MM.1S (cell line): ENCODE results near the gene PPIF.

Experiments used
- EZH2 ChIP-seq: fragments of 300-600 bp; sonication (generic); optimal IDR thresholded peaks from 2 replicates; pipeline ENCODE3; 2017; ENCODE audit warnings: low read depth, mild to moderate bottlenecking, antibody characterized with exemption, low read length, mixed read lengths
- TF ChIP-seq, protein P1 (sequence below): fragments of 300-600 bp; sonication (generic); IDR thresholded peaks from 2 replicates; pipeline ENCODE4 v1.5.1; 2016; ENCODE audit warnings: antibody characterized with exemption, low read length, mixed read lengths

DNA sequence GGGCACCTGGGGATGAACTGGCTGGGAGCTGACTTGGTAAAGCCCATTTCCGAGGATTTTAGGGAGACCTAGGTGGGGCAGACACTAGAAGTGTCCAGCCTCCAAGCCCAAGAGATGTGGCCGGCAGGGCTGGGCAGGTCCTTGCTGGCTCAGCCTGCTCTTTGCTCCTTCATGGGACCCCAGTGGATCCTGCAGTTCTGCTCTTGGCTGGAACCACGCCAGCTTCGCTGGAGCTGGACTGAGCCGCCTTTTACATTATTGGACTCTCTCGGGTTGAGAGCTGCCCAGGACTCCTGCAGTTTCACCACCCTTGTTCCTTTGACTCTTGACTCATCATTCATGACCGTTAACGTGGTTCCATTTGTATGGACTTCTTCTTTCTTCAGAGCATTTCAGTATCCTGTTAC is 5.7 kb downstream of the PPIF start:
- TF ChIP-seq, protein P1, sequence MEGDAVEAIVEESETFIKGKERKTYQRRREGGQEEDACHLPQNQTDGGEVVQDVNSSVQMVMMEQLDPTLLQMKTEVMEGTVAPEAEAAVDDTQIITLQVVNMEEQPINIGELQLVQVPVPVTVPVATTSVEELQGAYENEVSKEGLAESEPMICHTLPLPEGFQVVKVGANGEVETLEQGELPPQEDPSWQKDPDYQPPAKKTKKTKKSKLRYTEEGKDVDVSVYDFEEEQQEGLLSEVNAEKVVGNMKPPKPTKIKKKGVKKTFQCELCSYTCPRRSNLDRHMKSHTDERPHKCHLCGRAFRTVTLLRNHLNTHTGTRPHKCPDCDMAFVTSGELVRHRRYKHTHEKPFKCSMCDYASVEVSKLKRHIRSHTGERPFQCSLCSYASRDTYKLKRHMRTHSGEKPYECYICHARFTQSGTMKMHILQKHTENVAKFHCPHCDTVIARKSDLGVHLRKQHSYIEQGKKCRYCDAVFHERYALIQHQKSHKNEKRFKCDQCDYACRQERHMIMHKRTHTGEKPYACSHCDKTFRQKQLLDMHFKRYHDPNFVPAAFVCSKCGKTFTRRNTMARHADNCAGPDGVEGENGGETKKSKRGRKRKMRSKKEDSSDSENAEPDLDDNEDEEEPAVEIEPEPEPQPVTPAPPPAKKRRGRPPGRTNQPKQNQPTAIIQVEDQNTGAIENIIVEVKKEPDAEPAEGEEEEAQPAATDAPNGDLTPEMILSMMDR: no peak
- TF ChIP-seq EZH2: no peak
